Activated T-helper 1 cell treated with Interleukin-2 at 50 U/mL for 16 hours (primary cell): ENCODE results near the gene CEMIP2.

Experiments
- DNase-seq: peaks from one replicate; pipeline ENCODE4 v3.0.0-alpha.2; 2020; ENCODE audit warnings: low read depth

Gene CEMIP2

GRCh38 chr9:71643330-71643729 lies 125.0 kb downstream of the CEMIP2 start:
- no peak for DNase-seq

GRCh38 chr9:71642056-71642455 lies 126.3 kb downstream of the CEMIP2 start:
- DNase-seq: no peak

DNA sequence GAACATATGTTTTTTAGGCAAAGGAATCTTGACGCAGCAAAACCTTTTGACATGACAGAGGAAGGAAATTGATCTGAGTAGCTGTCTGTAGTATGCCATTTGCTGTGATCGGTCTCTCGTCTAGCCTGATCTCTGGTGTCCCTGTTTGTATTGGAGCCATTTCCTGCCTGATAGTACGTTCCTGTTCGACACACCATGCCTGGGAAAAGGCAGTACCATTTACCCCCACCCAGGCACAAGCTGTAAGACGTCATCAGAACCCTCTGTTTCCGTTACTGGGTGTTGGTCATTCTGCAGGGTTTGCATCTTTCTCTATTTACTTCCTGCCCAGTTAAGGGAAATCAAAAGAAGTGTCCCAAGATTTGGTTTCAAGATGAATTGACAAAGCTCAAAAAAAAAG lies 129.7 kb downstream of the CEMIP2 start:
- DNase-seq: no peak

DNA sequence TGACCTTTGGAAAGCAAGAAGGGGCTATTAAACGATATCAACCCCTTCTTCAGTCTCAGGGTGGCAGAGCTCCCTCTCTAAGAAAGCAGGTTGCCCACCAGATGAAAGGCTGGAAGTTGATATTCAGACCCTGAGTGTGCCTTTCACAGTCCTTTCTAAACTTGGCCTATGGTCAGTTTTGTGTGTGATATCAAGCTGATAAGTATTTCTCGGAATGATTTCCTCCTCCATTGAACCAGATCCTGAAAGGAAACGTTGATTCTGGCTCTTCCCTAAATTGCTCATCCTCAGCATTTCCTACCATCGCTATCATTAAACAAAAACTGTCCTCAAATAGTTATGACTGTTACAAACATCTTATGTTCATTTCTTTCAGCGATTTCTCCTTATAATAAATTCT lies 130.4 kb downstream of the CEMIP2 start:
- no peak for DNase-seq

- no peak for DNase-seq
Observed at GRCh38 chr9:71637375-71637774, 130.9 kb downstream of the CEMIP2 start.

DNA sequence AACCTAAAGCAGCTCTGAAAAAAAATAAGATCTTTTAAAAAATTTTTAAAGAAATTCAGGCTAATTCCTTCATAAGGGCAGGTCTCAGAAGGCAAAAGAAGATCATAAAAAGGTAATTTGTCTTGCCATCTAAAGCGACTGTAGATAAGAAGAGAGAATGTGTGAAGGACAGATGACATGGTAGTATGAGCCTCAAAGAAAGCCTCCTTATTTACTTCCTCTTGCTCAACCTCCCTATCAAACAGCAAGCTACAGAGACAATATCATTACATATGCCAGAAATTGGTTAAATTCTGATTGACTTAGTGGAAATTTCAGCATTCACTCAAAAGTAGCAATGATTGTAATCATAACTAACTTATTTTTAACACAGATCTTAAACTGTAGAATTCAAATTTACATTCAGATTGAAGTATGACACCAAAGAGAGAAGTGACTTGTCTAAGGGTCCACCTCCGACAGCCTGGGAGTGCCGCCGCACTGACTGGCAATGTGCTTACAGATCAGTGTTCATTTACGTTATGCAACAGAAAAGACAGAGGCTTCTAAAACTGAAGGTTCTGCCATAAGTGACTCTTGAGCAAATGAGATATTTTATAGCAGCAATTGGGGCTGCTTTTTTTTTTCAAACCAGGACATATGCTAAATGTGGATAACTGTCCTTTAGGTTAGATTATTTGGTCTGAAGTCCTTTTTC lies 132.0 kb downstream of the CEMIP2 start:
- DNase-seq: no peak

DNA sequence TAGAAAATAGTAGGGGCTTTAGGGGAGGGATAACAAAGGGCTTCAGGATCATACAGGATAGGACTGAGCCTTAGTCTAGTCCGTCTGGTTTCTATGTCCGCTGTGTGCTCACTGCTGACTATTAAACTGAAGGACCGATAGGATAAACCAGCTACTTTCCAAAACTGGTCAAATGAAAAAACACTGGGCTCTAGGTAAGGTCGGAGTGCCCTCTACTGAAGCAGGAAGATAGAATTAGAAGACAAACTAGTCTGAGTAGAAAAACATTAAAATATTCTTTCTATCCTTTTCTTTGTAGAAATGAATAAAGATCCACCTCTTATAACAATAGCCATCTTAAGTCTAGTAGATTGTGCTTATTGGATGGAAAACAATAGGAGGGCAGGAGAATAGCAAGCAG lies 133.6 kb downstream of the CEMIP2 start:
- no peak for DNase-seq
